Measurements from ENCODE around the gene TRAF3.

DNA sequence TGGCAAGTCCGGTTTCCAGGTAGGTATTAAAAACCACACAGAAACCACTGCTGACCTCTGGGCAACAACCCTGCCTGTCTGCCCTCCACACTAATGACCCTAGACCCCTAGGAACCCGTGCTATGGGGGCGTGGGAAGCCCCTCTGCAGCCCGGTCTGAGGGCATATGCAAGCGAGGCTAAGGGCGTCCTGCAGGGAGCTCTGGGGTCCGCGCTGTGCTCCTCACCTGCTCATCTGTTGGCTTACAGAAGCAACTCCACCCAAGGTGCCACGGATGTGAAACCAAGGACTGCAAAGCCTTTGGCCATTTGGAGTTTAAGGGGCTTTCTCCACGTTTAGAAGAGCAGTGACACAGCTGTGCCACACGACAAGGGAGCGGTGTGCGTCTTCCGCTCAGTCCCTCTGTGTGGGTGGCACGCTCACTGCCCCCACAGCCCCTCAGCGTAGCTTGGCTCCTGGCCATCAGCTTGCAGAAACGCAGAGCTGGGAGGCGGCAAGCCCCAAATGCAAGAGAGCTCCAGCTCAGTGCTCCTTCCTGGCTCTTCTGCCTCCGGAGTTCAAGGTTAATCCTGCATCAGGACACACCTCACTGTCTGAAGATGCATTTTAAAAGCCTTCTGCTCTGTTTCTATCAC lies 163.6 kb downstream of the TRAF3 start:
- TF ChIP-seq, protein P1, sequence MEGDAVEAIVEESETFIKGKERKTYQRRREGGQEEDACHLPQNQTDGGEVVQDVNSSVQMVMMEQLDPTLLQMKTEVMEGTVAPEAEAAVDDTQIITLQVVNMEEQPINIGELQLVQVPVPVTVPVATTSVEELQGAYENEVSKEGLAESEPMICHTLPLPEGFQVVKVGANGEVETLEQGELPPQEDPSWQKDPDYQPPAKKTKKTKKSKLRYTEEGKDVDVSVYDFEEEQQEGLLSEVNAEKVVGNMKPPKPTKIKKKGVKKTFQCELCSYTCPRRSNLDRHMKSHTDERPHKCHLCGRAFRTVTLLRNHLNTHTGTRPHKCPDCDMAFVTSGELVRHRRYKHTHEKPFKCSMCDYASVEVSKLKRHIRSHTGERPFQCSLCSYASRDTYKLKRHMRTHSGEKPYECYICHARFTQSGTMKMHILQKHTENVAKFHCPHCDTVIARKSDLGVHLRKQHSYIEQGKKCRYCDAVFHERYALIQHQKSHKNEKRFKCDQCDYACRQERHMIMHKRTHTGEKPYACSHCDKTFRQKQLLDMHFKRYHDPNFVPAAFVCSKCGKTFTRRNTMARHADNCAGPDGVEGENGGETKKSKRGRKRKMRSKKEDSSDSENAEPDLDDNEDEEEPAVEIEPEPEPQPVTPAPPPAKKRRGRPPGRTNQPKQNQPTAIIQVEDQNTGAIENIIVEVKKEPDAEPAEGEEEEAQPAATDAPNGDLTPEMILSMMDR (IDR thresholded peaks at IDR 0.05), result no peak
- no peak for TF ChIP-seq POLR2A (IDR thresholded peaks at IDR 0.05)

Data from thyroid gland (tissue), 4 donors.